ENCODE measurements around the gene USP10.
"Not testable (repeated sequence)": the region's sequence is repeated elsewhere in the genome, so short reads cannot be mapped to it uniquely, and the experiment has no call there.

Gene USP10

DNA sequence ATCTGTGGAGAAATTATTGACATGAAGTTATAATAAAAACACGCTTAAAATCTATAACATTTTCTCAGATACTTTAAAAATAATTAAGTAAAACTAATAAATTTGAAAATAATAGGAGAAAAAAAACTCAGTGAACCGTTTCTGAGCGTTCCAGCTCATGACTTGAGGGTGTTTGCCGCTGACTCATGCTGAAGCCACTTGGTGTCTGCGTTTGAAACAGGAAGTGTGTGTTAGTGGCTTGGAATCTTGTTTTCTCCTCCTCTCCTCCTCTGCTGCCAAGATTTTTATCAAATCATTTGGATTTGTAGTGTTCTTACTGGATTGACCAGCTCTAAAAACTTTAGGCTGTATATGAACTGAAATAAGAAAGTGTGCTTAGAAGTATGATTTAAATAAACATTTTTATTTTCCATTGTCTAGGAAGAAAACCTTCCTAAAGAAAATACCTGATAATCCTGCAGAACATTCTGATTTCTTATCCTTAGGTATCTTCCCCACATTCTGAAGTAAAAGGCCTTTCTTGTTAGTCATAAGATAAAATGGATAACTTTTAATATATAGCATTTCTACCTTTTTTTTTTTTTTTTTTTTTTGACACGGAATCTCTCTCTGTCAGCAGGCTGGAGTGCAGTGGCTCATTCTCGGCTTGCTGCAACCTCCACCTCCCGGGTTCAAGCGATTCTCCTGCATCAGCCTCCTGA is 30.8 kb downstream of the USP10 start:
- ChIA-PET CTCF (interaction anchor here (0.8 to 8.7 kb wide), 4 partner anchors 8 to 107 kb away, joined by 3 to 115 read pairs (median 18); no protein-coding TSS in a partner anchor), POLR2A (interaction anchor here (1.3 kb wide), 1 partner anchor 112 kb away, joined by 4 read pairs; no protein-coding TSS in a partner anchor)
- Histone ChIP-seq H3K4me3 (ENCODE audit: low read depth, low read length) (no peak overlapping the region), H3K9me3 (ENCODE audit: control insufficient read depth, insufficient read depth, low read depth, low read length) (no peaks in the 10 kb centered on the region), H3K4me1 (ENCODE audit: control insufficient read depth, insufficient read depth, low read length) (peaks cover 14% of the 10 kb centered on the region), H3K36me3 (ENCODE audit: control insufficient read depth in 2 of 2, insufficient read depth in 1 of 2, low read length in 2 of 2) (peaks cover 0 to 15% of the 10 kb centered on the region in 2 experiments; a peak in 2 of 3 replicates), H3K27ac (ENCODE audit: extremely low read depth, low read depth, low read length) (no peak overlapping the region)
- TF ChIP-seq ZSCAN16 (tag by site-specific recombination; IDR thresholded peaks at IDR 0.05) (no peak), PRDM1 (tag by site-specific recombination; IDR thresholded peaks at IDR 0.05) (peak; percentile 63), IKZF3 (tag by site-specific recombination; IDR thresholded peaks at IDR 0.05) (peak; percentile 62; the same call in 1 of the 2 replicates), ZNF544 (tag by site-specific recombination; IDR thresholded peaks at IDR 0.05) (no peak), ZNF366 (tag by site-specific recombination; conservative IDR thresholded peaks at IDR 0.05) (peak; percentile 63), ZNF549 (tag by site-specific recombination; IDR thresholded peaks at IDR 0.05) (peak; percentile 91)
- TF ChIP-seq, protein P1, sequence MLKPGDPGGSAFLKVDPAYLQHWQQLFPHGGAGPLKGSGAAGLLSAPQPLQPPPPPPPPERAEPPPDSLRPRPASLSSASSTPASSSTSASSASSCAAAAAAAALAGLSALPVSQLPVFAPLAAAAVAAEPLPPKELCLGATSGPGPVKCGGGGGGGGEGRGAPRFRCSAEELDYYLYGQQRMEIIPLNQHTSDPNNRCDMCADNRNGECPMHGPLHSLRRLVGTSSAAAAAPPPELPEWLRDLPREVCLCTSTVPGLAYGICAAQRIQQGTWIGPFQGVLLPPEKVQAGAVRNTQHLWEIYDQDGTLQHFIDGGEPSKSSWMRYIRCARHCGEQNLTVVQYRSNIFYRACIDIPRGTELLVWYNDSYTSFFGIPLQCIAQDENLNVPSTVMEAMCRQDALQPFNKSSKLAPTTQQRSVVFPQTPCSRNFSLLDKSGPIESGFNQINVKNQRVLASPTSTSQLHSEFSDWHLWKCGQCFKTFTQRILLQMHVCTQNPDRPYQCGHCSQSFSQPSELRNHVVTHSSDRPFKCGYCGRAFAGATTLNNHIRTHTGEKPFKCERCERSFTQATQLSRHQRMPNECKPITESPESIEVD (tag by site-specific recombination; IDR thresholded peaks at IDR 0.05): peak; percentile 58

DNA sequence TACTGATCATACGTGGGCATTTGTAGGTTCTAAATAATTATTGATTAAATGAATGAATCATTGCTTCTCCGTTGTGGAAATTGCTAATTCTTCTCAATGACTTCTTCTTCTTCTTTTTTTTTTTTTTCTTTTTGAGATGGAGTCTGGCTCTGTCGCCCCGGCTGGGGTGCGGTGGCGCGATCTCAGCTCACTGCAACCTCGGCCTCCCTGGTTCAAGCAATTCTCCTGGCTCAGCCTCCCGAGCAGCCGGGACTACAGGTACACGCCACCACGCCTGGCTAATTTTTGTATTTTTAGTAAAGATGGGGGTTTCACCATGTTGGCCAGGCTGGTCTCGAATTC is 32.5 kb downstream of the USP10 start:
- Histone ChIP-seq H3K4me1 (ENCODE audit: control insufficient read depth, insufficient read depth, low read length) (peaks cover 16% of the 10 kb centered on the region), H3K36me3 (ENCODE audit: control insufficient read depth in 2 of 2, insufficient read depth in 1 of 2, low read length in 2 of 2) (peaks cover 0 to 18% of the 10 kb centered on the region in 2 experiments; a peak in 2 of 3 replicates)
- H3K9me3 ChIP-seq (ENCODE audit: control insufficient read depth, insufficient read depth, low read depth, low read length); H3K27ac ChIP-seq (ENCODE audit: extremely low read depth, low read depth, low read length); H3K4me3 ChIP-seq (ENCODE audit: low read depth, low read length): not testable (repeated sequence)
- ChIA-PET CTCF (interaction anchor here (1.1 to 1.6 kb wide), 4 partner anchors 22 to 237 kb away, joined by 4 to 5 read pairs (median 5); no protein-coding TSS in a partner anchor), POLR2A (interaction anchor here (0.7 kb wide), 1 partner anchor 11 kb away, joined by 6 read pairs; no protein-coding TSS in a partner anchor)

DNA sequence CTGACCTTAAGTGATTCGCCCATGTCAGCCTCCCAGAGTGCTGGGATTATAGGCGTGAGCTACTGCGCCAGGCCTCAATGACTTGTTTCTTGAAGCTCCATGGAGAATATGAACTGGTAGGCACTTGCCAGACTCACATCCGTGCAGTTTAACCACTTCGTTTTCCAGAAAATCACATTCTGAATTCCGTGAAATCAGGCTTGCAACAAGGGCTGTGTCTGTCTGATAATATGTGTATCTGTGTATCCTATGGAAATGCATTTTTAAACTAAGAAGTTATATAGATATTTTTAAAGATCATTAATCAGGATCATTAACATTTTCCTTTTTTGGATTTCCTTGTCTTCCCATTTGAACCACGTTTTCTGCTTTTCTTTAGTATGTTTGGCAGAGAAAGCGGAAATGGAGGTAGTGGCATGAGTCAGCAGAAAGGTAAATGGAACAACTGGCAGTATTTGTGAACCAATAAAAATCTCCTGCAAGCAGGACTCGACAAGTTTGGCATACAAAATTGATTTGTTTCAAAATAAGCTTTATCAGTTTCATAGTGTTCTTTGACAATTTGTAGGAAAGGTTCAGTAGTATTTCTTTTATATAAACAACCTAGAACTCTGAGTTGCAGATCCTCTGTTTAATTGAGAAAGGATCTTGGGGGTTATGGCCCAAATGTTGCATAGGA is 33.0 kb downstream of the USP10 start:
- no peak overlapping the region for H3K27ac ChIP-seq (ENCODE audit: extremely low read depth, low read depth, low read length)
- H3K36me3 ChIP-seq (ENCODE audit: control insufficient read depth in 2 of 2, insufficient read depth in 1 of 2, low read length in 2 of 2): peaks cover 0 to 22% of the 10 kb centered on the region in 2 experiments; a peak in 2 of 3 replicates
- TF ChIP-seq, protein P2, sequence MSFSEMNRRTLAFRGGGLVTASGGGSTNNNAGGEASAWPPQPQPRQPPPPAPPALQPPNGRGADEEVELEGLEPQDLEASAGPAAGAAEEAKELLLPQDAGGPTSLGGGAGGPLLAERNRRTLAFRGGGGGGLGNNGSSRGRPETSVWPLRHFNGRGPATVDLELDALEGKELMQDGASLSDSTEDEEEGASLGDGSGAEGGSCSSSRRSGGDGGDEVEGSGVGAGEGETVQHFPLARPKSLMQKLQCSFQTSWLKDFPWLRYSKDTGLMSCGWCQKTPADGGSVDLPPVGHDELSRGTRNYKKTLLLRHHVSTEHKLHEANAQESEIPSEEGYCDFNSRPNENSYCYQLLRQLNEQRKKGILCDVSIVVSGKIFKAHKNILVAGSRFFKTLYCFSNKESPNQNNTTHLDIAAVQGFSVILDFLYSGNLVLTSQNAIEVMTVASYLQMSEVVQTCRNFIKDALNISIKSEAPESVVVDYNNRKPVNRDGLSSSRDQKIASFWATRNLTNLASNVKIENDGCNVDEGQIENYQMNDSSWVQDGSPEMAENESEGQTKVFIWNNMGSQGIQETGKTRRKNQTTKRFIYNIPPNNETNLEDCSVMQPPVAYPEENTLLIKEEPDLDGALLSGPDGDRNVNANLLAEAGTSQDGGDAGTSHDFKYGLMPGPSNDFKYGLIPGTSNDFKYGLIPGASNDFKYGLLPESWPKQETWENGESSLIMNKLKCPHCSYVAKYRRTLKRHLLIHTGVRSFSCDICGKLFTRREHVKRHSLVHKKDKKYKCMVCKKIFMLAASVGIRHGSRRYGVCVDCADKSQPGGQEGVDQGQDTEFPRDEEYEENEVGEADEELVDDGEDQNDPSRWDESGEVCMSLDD (tag by site-specific recombination; IDR thresholded peaks at IDR 0.05): no peak
- TF ChIP-seq, protein P1 (tag by site-specific recombination; IDR thresholded peaks at IDR 0.05): peak; percentile 52; the same call in 1 of the 2 replicates
- ChIA-PET CTCF (interaction anchor here (0.7 to 1.6 kb wide), 4 partner anchors 21 to 393 kb away, joined by 3 to 5 read pairs (median 4); no protein-coding TSS in a partner anchor), POLR2A (interaction anchor here (0.7 kb wide), 1 partner anchor 11 kb away, joined by 6 read pairs; no protein-coding TSS in a partner anchor)
- no peaks in the 10 kb centered on the region for H3K9me3 ChIP-seq (ENCODE audit: control insufficient read depth, insufficient read depth, low read depth, low read length)
- H3K4me1 ChIP-seq (ENCODE audit: control insufficient read depth, insufficient read depth, low read length): peaks cover 16% of the 10 kb centered on the region
- no peak overlapping the region for H3K4me3 ChIP-seq (ENCODE audit: low read depth, low read length)

Measured in HEK293 (cell line).